HG02588 (cell line): ENCODE measurements around the gene C1GALT1C1.
"Not testable (repeated sequence)": the region's sequence is repeated elsewhere in the genome, so short reads cannot be mapped to it uniquely, and the experiment has no call there.

Experiments used
- ATAC-seq: cut with Tn5 transposase; IDR thresholded peaks from one replicate; pipeline ENCODE4 v1.9.1; 2021; ENCODE audit warnings: mild to moderate bottlenecking, moderate library complexity; ENCODE audit not compliant: unreplicated experiment

The C1GALT1C1 gene

GRCh38 chrX:120629667-120630537 is at the start of gene C1GALT1C1:
C1GALT1C1 (minus strand) TSS chrX:120630054; CDS start chrX:120627166, 2,888 bp downstream.
- peak; percentile 95 for ATAC-seq

GRCh38 chrX:120677004-120677652 is 47.3 kb upstream of the C1GALT1C1 start:
- no peak for ATAC-seq

GRCh38 chrX:120672841-120673530 is 43.1 kb upstream of the C1GALT1C1 start:
- no peak for ATAC-seq

GRCh38 chrX:120672389-120672788 is 42.5 kb upstream of the C1GALT1C1 start:
- ATAC-seq: no peak

GRCh38 chrX:120671963-120672362 is 42.1 kb upstream of the C1GALT1C1 start:
- ATAC-seq: no peak

GRCh38 chrX:120668357-120668756 is 38.5 kb upstream of the C1GALT1C1 start:
- no peak for ATAC-seq

GRCh38 chrX:120664535-120664934 is 34.7 kb upstream of the C1GALT1C1 start:
- ATAC-seq: not testable (repeated sequence)

GRCh38 chrX:120664081-120664480 is 34.2 kb upstream of the C1GALT1C1 start:
- no peak for ATAC-seq

GRCh38 chrX:120662662-120663061 is 32.8 kb upstream of the C1GALT1C1 start:
- no peak for ATAC-seq

- no peak for ATAC-seq
These were observed 30.8 kb upstream of the C1GALT1C1 start for GRCh38 chrX:120660637-120661036.

- ATAC-seq: no peak
These were observed 23.1 kb upstream of the C1GALT1C1 start for GRCh38 chrX:120653000-120653399.

- ATAC-seq: not testable (repeated sequence)
These were observed 22.4 kb upstream of the C1GALT1C1 start for GRCh38 chrX:120652256-120652655.

- ATAC-seq: no peak
These were observed 17.3 kb upstream of the C1GALT1C1 start for GRCh38 chrX:120647127-120647526.

- no peak for ATAC-seq
These were observed 13.0 kb upstream of the C1GALT1C1 start for GRCh38 chrX:120642871-120643270.

- ATAC-seq: no peak
These were observed 8.8 kb upstream of the C1GALT1C1 start for GRCh38 chrX:120638619-120639018.

- no peak for ATAC-seq
These were observed 4.5 kb downstream of the C1GALT1C1 start for GRCh38 chrX:120625371-120625770.

GRCh38 chrX:120617996-120618630 is 11.7 kb downstream of the C1GALT1C1 start:
- no peak for ATAC-seq

GRCh38 chrX:120614816-120615215 is 15.0 kb downstream of the C1GALT1C1 start:
- no peak for ATAC-seq

- ATAC-seq: no peak
These were observed 17.8 kb downstream of the C1GALT1C1 start for GRCh38 chrX:120612086-120612485.

- peak; percentile 46 for ATAC-seq
These were observed 25.5 kb downstream of the C1GALT1C1 start for GRCh38 chrX:120604361-120604782.
